COLO668 (cell line): ENCODE measurements around the gene HNRNPH3.
A peak's percentile ranks its signal among the peaks of the same experiment; 100 is the strongest.

Experiments used
- DNase-seq: peaks from one replicate; lab custom pipeline; 2025; ENCODE audit not compliant: unreplicated experiment; lab: John Stamatoyannopoulos, UW

HNRNPH3 gene

DNA sequence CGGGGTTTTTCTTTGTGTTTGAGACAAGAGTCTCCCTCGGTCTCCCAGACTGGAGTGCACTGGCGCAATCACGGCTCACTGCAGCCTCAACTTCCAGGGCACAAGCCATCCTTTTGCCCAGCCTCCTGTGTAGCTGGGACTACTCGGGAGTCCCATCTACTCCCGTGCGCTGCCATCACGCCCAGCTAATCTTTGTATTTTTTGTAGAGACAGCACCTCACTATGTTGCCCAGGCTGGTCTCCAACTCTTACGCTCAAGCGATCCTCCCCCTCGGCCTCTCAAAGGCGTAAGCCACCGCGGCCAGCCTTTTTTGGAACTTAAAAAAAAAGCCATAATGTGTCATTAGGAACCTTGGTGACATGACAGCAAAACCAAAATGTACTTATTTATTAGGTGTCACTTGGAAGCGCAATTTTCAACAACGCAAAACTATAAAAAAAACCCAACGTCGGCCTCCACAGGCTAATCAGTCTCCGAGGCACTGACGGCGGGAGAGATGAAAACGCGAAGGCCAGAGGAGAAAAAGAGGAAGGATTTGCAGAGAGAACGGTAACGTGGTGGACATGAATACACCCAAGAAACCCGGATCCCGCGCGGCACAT, 911 bp upstream of the HNRNPH3 start:
- DNase-seq, result peak; percentile 6

GRCh38 chr10:68332259-68333057, 594 bp downstream of the HNRNPH3 start, which contains the start of gene PBLD:
PBLD (minus strand) TSS chr10:68332928; CDS start chr10:68306844, 26,084 bp downstream.
- DNase-seq, result peak; percentile 66

DNA sequence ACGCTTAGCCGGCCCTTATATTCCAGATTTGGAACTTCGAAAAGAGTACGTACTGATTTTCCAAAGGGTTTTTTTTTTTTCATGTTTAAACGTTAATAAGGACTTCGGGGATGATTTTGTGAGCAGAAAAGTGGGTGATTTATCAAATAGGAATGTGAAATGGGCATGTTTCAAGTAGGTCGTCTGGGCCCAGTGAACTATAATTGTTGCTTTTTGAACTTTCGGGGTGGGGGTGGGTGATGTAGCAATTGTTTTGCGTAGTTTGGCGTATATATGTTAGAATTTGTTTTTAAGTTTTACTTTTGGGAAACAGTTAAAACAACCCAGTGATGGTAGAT, 1.2 kb downstream of the HNRNPH3 start:
- DNase-seq, result no peak

- no peak for DNase-seq
Measured at GRCh38 chr10:68333440-68334431, 1.9 kb downstream of the HNRNPH3 start.

- DNase-seq, result no peak
Measured at GRCh38 chr10:68334672-68335467, 3.0 kb downstream of the HNRNPH3 start.

DNA sequence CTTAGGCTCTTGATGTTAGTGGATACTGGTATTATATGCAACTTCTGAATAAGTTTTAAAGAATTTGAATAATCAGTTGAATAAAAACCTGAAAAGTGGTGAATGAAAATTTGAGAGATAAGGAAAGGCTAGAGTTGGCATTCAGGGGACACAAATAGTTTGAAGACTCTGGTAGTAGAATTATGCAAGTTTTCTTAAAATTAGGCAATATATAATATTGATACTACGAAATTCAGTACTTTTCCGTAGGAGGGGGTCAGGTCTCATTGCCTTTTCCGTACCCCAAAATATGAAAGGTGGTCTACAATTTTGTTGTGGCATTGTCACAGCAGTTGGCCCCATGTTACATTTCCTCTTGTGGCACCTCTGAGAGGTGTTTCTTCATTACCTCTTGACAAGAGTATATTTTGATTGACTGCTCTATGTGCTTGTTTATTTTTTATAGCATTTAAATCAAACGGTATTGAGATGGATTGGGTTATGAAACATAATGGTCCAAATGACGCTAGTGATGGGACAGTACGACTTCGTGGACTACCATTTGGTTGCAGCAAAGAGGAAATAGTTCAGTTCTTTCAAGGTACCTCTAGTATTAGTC, 5.0 kb downstream of the HNRNPH3 start:
- no peak for DNase-seq

DNA sequence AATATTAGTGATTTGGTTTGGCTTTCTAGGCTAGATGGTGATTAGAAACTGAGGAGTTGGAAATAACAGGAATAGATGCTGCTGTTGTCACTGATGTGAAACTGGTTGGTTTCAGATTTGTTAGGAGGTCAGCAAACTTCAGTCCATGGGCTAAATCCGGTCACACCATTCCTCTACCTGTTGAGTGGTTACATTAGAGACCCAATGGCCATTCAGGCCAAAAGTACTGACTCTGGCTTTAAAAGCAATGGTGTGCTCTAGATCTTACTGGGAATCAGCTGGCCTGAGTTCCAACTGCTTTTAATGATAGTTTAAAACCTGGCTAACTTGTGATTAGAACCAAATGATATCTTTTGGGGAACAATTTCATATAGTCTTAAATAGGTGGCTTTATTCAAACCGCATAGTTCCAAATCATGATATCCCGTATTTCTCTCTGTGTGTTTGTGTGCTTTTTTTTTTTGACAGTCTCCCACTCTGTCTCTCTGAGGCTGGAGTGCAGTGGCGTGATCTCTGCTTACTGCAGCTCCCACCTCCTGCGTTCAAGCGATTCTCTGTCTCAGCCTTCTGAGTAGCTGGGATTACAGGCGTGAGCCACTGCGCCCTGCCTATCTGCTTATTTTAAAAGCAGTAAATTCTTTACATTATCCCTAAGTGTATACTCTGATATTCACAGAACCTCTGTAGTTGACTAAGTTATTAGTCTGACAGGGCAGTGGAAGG, 8.7 kb downstream of the HNRNPH3 start:
- no peak for DNase-seq

- DNase-seq, result no peak
Measured at GRCh38 chr10:68342909-68343516, 11.1 kb downstream of the HNRNPH3 start.

- DNase-seq, result no peak
Measured at GRCh38 chr10:68345621-68346020, 13.8 kb downstream of the HNRNPH3 start.

DNA sequence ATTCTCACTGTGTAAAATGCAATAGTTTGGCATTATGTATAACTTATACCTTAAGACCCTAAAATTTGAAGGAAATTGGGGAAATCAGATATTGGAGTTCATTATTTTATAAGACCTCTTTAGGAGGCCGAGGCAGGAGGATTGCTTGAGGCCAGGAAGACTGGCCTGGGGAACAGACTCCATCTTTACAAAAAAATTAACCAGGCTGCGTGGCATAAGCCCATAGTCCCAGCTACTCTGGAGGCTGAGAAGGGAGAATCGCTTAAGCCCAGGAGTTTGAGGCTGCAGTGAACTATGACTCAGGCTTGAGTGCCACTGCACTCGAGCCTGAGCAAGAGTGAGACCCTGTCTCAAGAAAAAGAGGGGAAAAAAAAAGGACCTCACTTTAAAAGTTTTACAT, 14.9 kb downstream of the HNRNPH3 start:
- no peak for DNase-seq

- DNase-seq, result peak; percentile 7
Measured at GRCh38 chr10:68348265-68348741, 16.4 kb downstream of the HNRNPH3 start.

GRCh38 chr10:68353537-68353936, 21.7 kb downstream of the HNRNPH3 start:
- no peak for DNase-seq

DNA sequence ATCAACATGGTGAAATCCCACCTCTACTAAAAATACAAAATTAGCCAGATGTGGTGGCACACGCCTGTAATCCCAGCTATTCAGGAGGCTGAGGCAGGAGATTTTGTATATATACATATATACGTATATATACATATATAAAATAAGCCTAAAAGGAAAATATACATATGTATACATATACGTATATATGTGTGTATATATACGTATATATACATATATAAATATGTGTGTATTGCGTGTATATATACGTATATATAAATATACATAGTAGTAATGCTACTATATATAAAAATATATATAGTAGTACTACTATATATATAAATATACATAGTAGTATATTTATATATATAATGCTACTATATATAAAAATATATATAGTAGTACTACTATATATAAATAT, 27.3 kb downstream of the HNRNPH3 start:
- DNase-seq, result no peak

GRCh38 chr10:68362590-68362989, 30.7 kb downstream of the HNRNPH3 start:
- DNase-seq, result no peak

- DNase-seq, result no peak
Measured at GRCh38 chr10:68364101-68364886, 32.4 kb downstream of the HNRNPH3 start.

DNA sequence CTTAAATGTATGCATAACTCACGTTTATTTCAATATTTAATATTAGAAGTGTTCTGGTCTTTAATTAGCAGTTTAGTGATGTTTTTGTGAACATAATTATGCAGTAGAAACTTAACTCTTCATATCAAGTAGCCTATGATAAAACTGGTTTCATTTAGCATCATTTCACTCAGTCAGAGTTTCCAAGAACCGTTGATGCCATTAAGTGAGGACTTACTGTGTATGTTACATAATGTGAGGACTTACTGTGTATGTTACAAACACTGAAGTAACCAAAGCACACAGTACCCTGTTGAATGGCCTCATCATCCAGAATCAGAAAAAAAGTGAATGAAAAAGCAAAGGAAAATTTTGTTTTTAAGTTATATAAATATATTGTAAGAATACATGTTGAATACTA, 33.7 kb downstream of the HNRNPH3 start:
- no peak for DNase-seq

DNA sequence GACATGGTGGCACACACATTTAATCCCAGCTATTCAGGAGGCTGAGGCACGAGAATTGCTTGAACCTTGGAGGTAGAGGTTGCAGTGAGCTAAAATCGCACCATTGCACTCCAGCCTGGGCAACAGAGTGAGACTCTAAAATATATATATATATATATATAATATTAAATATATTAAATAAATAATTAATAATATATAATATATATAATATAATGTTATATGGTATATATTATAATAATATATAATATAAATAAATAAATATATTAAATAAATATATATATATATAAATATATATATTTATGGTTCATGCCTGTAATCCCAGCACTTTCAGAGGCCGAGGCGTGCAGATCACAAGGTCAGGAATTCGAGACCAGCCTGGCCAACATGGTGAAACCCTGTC, 34.7 kb downstream of the HNRNPH3 start:
- no peak for DNase-seq

- DNase-seq, result no peak
Measured at GRCh38 chr10:68367121-68367520, 35.3 kb downstream of the HNRNPH3 start.
